ENCODE results near the gene NR1D2. TPM values are rescaled to one million over a fixed set of nuclear protein-coding genes. Genes with fewer than 3 reads are reported as not detected.

NR1D2 gene
- total and polyA plus RNA-seq, 2 donors (not counting 1 experiment from before 2014, with no cell fraction given): 9.9 to 58.2 TPM

- POLR2A ChIA-PET: interaction anchor here (2.2 kb wide), 1 partner anchor 33 kb away, joined by 17 read pairs; the partner anchor contains the start of genes NKIRAS1 and RPL15
- peaks cover 84% of the 10 kb centered on the region for H4K20me1 ChIP-seq (ENCODE audit: control insufficient read depth, insufficient read depth, low read length, poor library complexity, severe bottlenecking)
- H3K27me3 ChIP-seq (replicated peaks in 1 of 4; ENCODE audit: control extremely low read depth in 1 of 4, control insufficient read depth in 3 of 4, insufficient read depth in 4 of 4, low read length in 3 of 4): no peaks in the 10 kb centered on the region
- no peak overlapping the region for H2AFZ ChIP-seq (ENCODE audit: insufficient read depth, low read depth, low read length, poor library complexity, severe bottlenecking)
- peak overlapping the region; percentile 42 for H3K9ac ChIP-seq (ENCODE audit: low read length)
- peaks cover 0 to 5% (median 2%) of the 10 kb centered on the region in 3 donors for H3K9me3 ChIP-seq (ENCODE audit: control extremely low read depth in 1 of 3, control insufficient read depth in 2 of 3, insufficient read depth in 1 of 3, low read length in 2 of 3)
- CTCF ChIA-PET: interaction anchor here (1.1 kb wide), 1 partner anchor 23 kb away, joined by 4 read pairs; no protein-coding TSS in a partner anchor
- peaks cover 3% of the 10 kb centered on the region for H3K9me3 Mint-ChIP-seq (ENCODE audit: insufficient read depth)
- H3K79me2 ChIP-seq (ENCODE audit: control insufficient read depth, insufficient read depth, low read length): peaks cover 89% of the 10 kb centered on the region
- H3K4me3 ChIP-seq (ENCODE audit: control extremely low read depth in 1 of 5, extremely low read depth in 1 of 5, insufficient read depth in 1 of 5, low read depth in 2 of 5, low read length in 4 of 5): peak overlapping the region in 3 of 5 experiments; percentile 5 to 41 (median 9)
- peaks cover 74% of the 10 kb centered on the region for H3K4me1 Mint-ChIP-seq
- ATAC-seq (ENCODE audit: low read depth): no peak
- peaks cover 57 to 58% of the 10 kb centered on the region in 2 donors for H3K4me1 ChIP-seq (ENCODE audit: control insufficient read depth in 2 of 2, insufficient read depth in 2 of 2, low read length in 2 of 2)
- H3K27ac ChIP-seq (ENCODE audit: low read length in 2 of 2): peak overlapping the region; percentile 36 to 54
- peak; percentile 45 for DNase-seq
- peak overlapping the region; percentile 70 for H3K4me3 Mint-ChIP-seq
- TF ChIP-seq CTCF (IDR thresholded peaks at IDR 0.05) (no peak), EZH2 (IDR thresholded peaks at IDR 0.05; ENCODE audit: borderline replicate concordance, insufficient read depth, low read depth, low read length, poor library complexity, severe bottlenecking) (no peak)
- H3K27me3 Mint-ChIP-seq: no peaks in the 10 kb centered on the region
- H3K27ac Mint-ChIP-seq: peak overlapping the region; percentile 52
- intact Hi-C loops (cut with micrococcal nuclease): loop anchor here (10.0 kb wide), 1 partner anchor 1835 kb away; the partner anchor contains the start of gene NGLY1
- peak overlapping the region; percentile 66 for H3K4me2 ChIP-seq (replicated peaks; ENCODE audit: low read depth, low read length, poor library complexity, severe bottlenecking)
- peaks cover 0 to 8% of the 10 kb centered on the region in 2 experiments for H3K36me3 ChIP-seq (replicated peaks in 1 of 2; ENCODE audit: control extremely low read depth in 1 of 2, control insufficient read depth in 1 of 2, extremely low read depth in 1 of 2, insufficient read depth in 2 of 2, low read length in 1 of 2)
Measured at GRCh38 chr3:23950293-23950692, 5.2 kb downstream of the NR1D2 start.

GRCh38 chr3:23952646-23953045 lies 7.6 kb downstream of the NR1D2 start:
- H3K4me2 ChIP-seq (replicated peaks; ENCODE audit: low read depth, low read length, poor library complexity, severe bottlenecking): peak overlapping the region; percentile 61
- H3K27ac Mint-ChIP-seq: peak overlapping the region; percentile 88

More at GRCh38 chr3:23952646-23953045, 7.6 kb downstream of the NR1D2 start:
- peaks cover 0 to 5% (median 2%) of the 10 kb centered on the region in 3 donors for H3K9me3 ChIP-seq (ENCODE audit: control extremely low read depth in 1 of 3, control insufficient read depth in 2 of 3, insufficient read depth in 1 of 3, low read length in 2 of 3)
- peak overlapping the region in 2 of 5 experiments; percentile 25 to 27 for H3K4me3 ChIP-seq (ENCODE audit: control extremely low read depth in 1 of 5, extremely low read depth in 1 of 5, insufficient read depth in 1 of 5, low read depth in 2 of 5, low read length in 4 of 5)
- H3K9ac ChIP-seq (ENCODE audit: low read length): peak overlapping the region; percentile 38
- peak overlapping the region; percentile 29 to 30 for H3K27ac ChIP-seq (ENCODE audit: low read length in 2 of 2)
- ChIA-PET POLR2A (interaction anchor here (0.5 to 0.9 kb wide), 2 partner anchors 36 to 51 kb away, joined by 3 read pairs; partner anchors contain the start of genes NKIRAS1 and RPL15), CTCF (interaction anchor here (0.9 kb wide), 1 partner anchor 64 kb away, joined by 3 read pairs; no protein-coding TSS in a partner anchor)
- H3K79me2 ChIP-seq (ENCODE audit: control insufficient read depth, insufficient read depth, low read length): peaks cover 95% of the 10 kb centered on the region
- no peaks in the 10 kb centered on the region for H3K27me3 ChIP-seq (replicated peaks in 1 of 4; ENCODE audit: control extremely low read depth in 1 of 4, control insufficient read depth in 3 of 4, insufficient read depth in 4 of 4, low read length in 3 of 4)
- intact Hi-C loops (cut with micrococcal nuclease): loop anchor here (1.0 to 10.0 kb wide), 2 partner anchors 95 to 1832 kb away; partner anchors contain the start of gene NGLY1
- WGBS (ENCODE audit: insufficient coverage): 50% methylated on average over 2 of the region's 4 CpGs
- DNase-seq: peak; percentile 81
- H2AFZ ChIP-seq (ENCODE audit: insufficient read depth, low read depth, low read length, poor library complexity, severe bottlenecking): no peak overlapping the region
- no peak for TF ChIP-seq EZH2 (IDR thresholded peaks at IDR 0.05; ENCODE audit: borderline replicate concordance, insufficient read depth, low read depth, low read length, poor library complexity, severe bottlenecking)
- no peak for TF ChIP-seq CTCF (IDR thresholded peaks at IDR 0.05)
- peaks cover 47% of the 10 kb centered on the region in 2 donors for H3K4me1 ChIP-seq (ENCODE audit: control insufficient read depth in 2 of 2, insufficient read depth in 2 of 2, low read length in 2 of 2)
- peaks cover 2 to 10% of the 10 kb centered on the region in 2 experiments for H3K36me3 ChIP-seq (replicated peaks in 1 of 2; ENCODE audit: control extremely low read depth in 1 of 2, control insufficient read depth in 1 of 2, extremely low read depth in 1 of 2, insufficient read depth in 2 of 2, low read length in 1 of 2)
- Mint-ChIP-seq H3K9me3 (ENCODE audit: insufficient read depth) (peaks cover 3% of the 10 kb centered on the region), H3K27me3 (no peaks in the 10 kb centered on the region), H3K4me3 (peak overlapping the region; percentile 75), H3K4me1 (peaks cover 70% of the 10 kb centered on the region)
- peaks cover 91% of the 10 kb centered on the region for H4K20me1 ChIP-seq (ENCODE audit: control insufficient read depth, insufficient read depth, low read length, poor library complexity, severe bottlenecking)
- ATAC-seq (ENCODE audit: low read depth): peak; percentile 97
